HG03575 (cell line): Measurements from ENCODE around the gene UGT1A5.

Experiments
- ATAC-seq: cut with Tn5 transposase; IDR thresholded peaks from one replicate; pipeline ENCODE4 v1.9.1; 2021; ENCODE audit not compliant: unreplicated experiment, insufficient number of reproducible peaks, low FRiP score; ENCODE audit errors: extremely low read depth

UGT1A5 gene

DNA sequence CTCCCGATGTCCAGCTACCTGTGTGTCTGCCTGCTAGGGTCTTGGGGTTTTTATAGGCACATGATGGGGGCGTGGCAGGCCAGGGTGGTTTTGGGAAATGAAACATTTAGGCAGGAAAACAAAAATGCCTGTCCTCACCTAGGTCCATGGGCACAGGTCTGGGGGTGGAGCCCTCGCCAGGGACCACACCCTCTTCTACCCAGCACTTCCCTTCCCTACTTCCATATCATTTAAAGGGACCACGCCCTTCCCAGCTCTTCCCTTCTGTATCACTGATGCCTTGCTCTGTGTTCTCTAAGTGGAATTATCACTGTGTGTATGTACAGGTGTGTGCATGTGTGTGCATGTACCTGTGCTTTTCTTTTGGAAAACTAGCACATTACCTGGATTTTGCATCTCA is 53.7 kb downstream of the UGT1A5 start:
- ATAC-seq = no peak

DNA sequence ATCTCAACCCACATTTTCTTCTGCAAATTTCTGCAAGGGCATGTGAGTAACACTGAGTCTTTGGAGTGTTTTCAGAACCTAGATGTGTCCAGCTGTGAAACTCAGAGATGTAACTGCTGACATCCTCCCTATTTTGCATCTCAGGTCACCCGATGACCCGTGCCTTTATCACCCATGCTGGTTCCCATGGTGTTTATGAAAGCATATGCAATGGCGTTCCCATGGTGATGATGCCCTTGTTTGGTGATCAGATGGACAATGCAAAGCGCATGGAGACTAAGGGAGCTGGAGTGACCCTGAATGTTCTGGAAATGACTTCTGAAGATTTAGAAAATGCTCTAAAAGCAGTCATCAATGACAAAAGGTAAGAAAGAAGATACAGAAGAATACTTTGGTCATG is 55.4 kb downstream of the UGT1A5 start:
- no peak for ATAC-seq

DNA sequence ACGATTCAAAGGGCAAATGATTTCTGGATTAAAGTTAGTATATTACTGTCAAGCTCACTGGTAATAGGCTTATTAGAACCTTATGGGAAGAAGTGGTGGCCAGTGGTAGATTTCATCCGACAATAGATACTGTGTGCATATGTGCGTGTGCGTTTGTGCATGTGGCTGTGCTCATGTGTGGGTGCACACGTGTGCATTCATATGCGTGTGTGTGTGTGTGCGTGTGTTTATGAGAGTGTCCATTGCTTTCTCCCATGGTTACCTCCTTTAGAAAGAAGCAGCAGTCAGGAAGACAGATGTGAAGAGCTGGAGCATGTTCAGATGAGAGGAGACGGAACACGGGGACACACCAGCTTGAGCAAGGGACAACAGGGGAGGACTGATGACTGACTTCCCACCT is 56.6 kb downstream of the UGT1A5 start:
- no peak for ATAC-seq

DNA sequence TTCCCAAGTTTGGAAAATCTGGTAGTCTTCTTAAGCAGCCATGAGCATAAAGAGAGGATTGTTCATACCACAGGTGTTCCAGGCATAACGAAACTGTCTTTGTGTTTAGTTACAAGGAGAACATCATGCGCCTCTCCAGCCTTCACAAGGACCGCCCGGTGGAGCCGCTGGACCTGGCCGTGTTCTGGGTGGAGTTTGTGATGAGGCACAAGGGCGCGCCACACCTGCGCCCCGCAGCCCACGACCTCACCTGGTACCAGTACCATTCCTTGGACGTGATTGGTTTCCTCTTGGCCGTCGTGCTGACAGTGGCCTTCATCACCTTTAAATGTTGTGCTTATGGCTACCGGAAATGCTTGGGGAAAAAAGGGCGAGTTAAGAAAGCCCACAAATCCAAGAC is 59.4 kb downstream of the UGT1A5 start:
- no peak for ATAC-seq

DNA sequence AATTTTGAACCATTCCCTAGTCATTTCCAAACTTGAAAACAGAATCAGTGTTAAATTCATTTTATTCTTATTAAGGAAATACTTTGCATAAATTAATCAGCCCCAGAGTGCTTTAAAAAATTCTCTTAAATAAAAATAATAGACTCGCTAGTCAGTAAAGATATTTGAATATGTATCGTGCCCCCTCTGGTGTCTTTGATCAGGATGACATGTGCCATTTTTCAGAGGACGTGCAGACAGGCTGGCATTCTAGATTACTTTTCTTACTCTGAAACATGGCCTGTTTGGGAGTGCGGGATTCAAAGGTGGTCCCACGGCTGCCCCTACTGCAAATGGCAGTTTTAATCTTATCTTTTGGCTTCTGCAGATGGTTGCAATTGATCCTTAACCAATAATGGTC is 59.9 kb downstream of the UGT1A5 start:
- ATAC-seq = no peak

DNA sequence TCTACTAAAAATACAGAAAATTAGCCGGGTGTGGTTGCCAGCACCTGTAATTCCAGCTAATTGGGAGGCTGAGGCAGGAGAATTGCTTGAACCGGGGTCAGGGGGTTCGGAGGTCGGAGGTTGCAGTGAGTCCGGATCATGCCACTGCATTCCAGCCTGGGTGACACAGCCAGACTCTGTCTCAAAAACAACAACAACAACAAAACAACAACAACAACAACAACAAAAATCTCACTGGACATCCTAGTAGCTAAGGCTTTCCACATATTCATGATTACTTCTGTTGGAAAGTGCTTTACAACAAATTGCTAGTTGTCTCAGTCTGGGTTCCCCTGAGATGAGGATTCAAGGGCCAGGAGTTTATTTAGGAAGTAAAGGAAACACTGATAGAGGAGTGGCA is 61.1 kb downstream of the UGT1A5 start:
- ATAC-seq = no peak

DNA sequence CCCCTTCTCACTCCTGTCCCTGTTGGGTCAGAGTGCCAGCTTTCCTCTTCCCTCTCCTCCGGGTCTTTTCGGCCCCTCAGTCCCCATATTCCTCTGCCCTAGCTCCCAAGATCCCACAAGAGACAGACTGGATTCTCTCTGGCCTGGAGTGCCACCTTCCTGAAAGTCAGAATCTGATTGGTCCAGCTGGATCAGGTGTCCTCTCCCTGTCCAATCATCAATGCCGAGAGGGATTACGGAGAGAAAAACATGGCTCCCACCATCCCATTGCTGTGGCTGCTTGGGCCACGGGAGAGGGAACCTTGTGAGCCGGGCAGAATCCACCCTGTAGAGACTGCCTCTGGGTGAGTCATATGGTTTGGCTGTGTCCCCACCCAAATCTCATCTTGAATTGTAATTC is 62.7 kb downstream of the UGT1A5 start:
- ATAC-seq = no peak

DNA sequence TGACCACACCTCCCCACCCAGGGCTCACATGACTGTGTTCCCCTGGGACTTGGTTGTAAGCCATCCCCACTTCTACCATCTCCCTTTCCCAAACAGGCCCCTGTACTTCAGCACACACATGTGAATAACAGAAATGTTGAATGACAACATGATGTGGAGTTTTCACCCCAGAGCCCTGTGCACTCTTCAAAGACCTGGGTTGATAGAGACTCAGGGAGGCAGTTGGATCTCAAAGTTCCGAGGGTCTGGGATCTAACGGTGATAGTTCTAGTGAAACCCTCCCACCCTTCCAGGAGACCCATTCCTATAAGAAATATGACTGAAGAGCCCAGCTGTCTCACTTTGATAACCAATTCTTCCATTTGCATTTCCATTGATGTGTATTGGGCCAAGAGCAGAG is 65.3 kb downstream of the UGT1A5 start, which contains the start of gene MROH2A:
MROH2A (plus strand) TSS at position 301 of the 400 bp plus-strand sequence. CDS start 1,029 bp downstream, outside the sequence.
- no peak for ATAC-seq

DNA sequence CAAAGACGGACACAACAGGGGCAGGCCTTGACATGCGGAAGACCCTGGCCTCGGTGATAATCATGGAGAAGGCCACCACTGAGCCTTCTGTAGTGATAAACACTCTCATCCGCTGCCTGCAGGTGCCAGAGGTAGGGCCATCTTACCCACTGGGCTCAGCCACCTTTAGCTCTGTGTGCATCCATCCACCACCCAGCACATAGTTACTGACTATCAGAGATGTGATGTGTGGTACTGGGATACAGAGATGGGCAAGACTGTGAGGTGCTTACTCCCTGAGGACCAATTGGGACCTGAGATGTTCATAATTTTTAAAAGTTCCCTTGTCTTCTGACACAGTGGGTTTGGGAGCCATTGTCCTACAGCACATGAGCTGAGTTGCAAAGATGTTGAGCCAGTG is 67.0 kb downstream of the UGT1A5 start:
- no peak for ATAC-seq

DNA sequence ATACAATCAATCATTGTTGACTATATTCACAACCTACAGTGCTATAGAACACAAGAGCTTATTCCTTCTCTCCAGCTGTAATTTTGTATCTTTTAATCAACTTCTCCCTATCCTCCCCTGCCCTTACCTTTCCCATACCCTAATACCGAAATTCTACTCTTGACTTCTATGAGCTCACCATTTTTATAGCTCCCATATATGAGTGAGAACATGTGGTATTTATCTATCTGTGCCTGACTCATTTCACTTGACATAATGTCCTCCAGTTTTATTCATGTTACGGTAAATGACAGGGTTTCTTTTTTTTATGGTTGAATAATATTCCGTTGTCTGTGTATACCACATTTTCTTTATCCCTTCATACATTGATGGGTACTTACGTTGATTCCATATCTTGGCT is 68.1 kb downstream of the UGT1A5 start:
- no peak for ATAC-seq

DNA sequence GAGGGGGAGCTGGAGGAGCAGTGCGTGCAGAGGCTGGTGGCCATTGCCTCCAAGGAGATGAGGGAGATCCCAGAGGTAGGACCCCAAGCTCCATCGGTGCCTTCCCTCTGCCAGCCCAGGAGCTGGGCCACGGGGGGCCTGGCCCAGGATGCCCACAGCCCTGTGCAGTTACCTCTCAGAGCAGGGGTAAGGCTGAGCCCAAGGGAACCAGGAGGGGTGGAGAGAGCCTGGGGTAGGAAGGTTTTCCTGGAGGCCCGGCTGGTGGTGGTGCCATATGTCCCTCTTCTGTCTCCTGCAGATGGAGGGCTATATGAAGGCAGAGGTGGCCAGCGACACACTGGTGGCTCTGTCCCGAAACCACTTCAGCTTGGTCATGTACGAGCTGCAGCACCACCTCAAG is 76.8 kb downstream of the UGT1A5 start:
- ATAC-seq = no peak

DNA sequence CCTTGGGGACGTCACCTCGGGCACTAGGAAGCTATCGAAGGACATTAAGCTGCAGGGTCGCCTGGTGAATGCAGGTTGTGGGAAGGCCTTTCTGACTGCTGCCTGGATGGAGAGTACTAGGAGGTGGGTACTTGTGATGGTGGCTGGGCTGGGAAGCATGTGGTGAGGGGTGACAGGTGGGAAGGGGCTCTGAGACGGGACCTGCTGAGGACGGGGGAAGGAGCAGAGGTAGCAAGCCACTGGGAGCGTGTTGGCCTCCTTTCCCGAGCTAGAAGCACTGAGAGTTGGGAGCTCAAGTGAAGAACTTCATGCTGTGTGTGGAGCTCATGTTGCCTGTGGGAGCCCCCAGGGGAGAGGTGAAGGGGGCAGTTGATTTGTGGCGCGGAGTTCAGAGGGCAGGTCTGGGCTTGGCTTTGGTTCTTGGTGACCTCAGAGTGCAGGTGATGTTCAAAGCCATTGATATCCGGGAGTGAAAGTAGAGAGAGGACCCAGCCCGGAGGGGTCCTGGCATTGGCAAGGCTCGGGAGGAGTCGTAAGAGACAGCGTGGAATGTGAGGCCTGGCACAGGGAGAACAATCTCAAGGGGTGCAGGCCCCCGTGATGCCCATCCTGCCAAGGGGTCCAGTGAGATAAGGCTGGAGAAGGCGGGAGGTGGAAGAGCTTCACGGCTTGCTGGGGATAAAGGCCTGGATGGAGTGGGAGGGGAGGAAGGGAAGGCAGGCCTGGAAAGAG is 78.6 kb downstream of the UGT1A5 start:
- no peak for ATAC-seq

DNA sequence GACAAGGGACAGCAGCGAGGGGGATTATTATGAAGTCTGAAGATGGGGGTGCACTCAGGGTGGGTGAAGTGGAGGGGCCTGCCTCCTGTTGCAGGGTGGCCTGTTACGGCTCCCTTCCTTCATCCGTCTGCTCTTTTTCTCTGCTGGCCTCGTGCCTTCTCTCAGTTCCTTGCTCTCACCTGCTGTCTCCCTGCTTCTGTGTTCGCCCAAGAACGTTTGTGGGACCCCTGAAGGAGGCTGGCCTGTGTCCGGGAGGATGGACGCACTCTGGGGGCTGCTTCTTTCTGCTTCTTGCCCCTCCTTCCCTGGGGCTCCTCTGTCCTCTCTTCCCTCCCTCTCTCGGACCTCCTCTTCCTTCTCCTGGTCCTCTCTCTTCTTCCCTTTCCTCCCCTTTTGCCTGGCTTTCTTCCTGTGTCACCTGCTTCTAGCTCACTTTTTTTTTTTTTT is 79.2 kb downstream of the UGT1A5 start:
- ATAC-seq = no peak

DNA sequence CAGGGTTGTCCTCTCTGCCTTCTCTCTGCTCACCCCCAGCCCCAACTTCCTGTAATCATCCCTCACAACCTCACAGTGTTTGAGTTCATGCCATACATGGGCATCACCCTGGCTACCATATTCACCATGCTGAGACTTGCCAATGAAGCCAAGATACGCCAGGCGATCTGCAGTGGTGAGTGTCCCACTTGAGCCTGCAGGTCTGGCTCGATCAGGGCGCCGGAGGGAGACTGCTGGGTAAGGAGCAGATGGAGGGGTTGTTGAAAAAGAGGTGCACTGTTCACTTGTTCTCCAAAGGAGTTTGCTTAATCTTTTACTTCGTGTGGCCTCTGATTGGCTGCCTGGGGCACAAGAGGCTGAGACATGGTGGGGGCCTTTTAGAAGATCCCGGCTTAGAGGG is 80.0 kb downstream of the UGT1A5 start:
- ATAC-seq = no peak

DNA sequence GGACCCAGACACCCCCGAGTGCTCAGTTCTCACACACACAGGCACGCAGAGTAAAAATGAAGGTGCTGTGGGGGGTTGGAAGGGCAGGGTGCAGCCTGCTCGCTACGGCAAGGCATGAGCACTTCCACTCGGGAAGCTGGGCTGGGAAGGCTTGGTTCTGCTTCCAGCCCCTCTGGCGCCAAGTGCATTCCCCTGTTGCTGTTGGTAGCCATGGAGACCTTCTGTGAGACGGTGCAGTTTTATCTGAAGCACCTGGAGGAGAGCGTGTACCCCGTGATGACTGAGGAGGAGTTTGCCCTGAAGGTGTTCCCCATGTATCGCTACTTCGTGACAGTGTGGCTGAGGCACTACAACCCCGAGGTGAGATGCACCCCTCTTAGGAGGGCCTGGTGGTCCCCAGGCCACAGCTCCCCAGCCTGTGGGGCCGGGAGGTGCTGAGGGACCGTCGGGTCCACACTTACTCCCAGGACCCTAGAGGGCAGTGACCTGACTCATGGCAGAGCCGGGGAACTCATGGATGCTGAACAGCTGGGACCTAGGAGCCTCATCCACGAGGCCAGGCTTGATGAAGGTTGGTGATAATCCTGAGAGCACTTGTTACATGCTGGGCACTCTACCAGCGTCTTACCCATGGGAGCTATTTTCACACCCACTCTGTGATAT is 80.9 kb downstream of the UGT1A5 start:
- ATAC-seq = no peak

DNA sequence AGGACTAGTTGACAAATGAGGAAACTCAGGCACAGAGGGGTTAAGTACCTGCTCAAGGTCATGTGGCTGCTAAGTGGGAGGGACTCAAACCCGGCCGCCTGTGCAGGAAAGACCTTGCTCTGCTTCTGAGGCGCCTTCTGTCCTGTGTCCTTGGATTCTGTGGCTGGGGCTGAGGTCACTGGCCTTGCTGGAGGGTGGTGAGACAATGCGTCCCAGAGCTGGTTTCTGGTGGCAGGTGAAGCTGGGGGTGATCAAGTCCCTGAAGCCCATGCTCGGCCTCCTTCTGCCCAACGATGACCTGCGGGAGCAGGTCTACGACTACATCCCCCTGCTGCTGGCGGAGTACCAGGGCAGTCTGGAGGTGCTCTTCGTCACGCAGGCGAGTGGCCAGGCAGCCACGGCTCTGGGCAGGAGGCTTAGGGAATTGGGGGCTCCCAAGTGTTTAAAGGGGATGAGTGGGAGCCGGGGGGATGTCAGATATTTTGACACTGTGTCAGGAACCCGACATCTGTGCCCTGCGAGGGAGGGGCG is 81.5 kb downstream of the UGT1A5 start:
- ATAC-seq = no peak

DNA sequence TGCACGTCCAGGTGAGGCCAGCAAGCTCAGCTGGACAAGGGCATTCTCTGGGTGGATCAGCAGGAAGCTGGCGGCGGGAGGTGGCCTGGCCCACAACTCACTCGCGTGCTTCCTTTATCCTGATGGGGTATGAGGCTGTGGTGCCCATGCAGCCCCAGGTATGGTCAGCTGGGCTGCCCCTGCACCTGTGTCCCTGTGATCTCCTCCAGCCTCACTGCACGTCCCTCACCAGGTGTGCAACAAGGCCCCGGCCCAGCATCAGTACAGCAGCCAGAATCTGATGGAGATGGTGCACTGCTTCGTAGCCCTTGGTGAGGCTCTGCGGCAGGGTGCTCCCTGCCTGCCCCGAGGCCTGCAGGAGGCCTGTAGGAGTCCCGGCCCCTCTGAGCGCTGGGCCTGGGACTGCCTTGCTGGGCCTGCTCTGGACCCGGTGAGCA is 83.0 kb downstream of the UGT1A5 start:
- ATAC-seq = no peak

DNA sequence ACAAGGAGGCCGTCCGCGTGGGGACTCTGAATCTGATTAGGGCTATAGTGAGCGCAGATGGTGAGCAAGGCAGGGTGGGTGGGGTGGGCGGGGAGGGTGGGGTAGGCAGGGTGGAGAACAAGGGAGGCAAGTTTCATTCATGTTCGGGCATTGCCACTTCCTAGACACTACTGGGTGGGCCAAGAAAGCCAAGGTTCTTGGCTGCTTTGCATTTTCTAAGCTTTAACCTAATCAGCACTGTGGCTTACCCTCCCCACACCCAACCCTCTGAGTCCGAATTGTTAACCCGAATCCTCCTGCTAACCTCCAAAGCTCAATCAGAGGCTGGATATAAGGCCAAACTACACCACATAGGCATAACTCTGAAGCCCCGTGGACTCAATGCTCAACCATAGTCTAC is 83.5 kb downstream of the UGT1A5 start:
- no peak for ATAC-seq

DNA sequence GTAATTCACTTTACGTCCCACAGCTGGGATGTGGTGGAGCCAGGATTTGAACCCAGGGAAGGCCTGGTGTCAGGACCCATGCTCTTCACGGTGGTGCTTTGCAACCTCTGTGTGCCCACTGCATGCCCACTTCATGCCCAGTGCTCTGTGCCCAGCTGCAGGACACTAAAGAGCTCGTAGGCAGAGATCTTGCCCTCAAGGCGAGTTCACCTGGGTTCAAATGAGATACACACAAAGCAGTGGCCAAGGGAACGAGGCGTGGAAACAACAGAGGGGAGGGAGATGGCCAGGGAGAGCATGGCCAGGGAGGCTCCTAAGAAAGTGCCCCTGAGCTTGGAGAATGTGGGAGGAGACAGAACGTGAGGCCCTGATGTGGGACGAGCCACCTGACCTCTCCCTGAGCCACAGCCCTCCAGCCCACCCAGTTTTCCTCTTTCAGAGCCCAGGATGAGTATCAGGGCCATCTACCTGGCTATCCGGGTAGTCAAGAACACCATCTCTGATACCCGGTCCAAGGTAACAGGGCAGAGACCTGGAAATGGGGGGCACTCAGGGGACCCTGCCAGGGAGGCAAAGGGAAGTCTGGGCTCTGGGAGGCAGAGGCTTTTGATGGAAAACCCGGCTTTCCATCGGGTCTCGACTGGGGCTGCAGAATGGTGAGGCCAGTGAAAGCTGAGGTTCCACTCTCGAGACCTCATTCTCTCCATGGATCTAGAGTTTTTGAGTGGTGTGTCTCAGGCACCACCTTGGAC is 85.8 kb downstream of the UGT1A5 start:
- no peak for ATAC-seq
